Activated T-cell treated with anti-CD3 and anti-CD28 coated beads, Interleukin-2, amount 50 U/mL, for 24 hours (primary cell): ENCODE measurements around the gene LTB4R2.

Source experiments
- DNase-seq: peaks from one replicate; pipeline ENCODE4 v3.0.0-alpha.2; 2020
- H3K27ac Mint-ChIP-seq: 2 replicates; pipeline ENCODE4 v1.8.0; 2020; ENCODE audit warnings: mild to moderate bottlenecking, mixed read lengths
- H3K27me3 Mint-ChIP-seq: 2 replicates; pipeline ENCODE4 v1.8.0; 2020; ENCODE audit warnings: mixed read lengths
- H3K36me3 Mint-ChIP-seq: 2 replicates; pipeline ENCODE4 v1.8.0; 2020; ENCODE audit warnings: low read depth, mixed read lengths
- H3K4me1 Mint-ChIP-seq: 2 replicates; pipeline ENCODE4 v1.8.0; 2020; ENCODE audit warnings: low read depth, mixed read lengths
- H3K4me3 Mint-ChIP-seq: 2 replicates; pipeline ENCODE4 v1.8.0; 2020; ENCODE audit warnings: mild to moderate bottlenecking, moderate library complexity, mixed read lengths
- H3K9me3 Mint-ChIP-seq: 2 replicates; pipeline ENCODE4 v1.8.0; 2020; ENCODE audit warnings: mixed read lengths

Gene LTB4R2, protein sequence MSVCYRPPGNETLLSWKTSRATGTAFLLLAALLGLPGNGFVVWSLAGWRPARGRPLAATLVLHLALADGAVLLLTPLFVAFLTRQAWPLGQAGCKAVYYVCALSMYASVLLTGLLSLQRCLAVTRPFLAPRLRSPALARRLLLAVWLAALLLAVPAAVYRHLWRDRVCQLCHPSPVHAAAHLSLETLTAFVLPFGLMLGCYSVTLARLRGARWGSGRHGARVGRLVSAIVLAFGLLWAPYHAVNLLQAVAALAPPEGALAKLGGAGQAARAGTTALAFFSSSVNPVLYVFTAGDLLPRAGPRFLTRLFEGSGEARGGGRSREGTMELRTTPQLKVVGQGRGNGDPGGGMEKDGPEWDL

DNA sequence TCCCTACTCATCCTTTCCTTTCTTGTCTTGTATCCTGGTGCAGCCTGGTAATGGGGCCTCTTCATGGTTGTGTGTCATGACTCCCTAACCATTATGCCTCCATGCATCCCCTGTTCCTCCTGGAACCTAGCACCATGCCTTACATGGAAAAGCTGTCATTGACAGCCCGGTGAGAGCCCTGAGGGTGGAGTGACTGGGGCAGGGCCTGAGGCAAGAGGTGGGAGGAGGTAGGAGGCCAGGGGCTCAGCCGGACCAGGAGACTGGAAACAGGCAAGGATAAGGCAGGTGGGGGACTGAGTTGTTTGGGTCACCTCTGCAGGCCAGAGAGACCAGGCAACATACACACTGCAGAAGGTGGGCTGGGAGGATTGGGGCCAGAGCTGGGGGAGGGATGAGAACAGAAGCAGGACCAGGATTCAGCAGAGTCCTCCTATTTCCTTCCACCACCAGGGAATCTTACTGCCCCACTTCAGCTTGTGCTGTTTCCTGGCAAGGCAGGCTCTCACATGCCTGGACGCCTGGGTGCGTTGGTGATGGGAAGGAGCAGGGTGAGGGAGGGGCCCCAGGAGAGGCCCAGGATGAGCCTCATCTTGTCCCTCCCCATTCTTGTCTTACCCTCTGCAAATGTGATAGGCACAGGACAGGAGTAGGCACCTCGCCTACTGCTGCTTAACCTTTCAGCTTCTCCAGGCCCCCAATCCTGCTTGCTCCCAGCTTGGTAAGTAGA lies at the start of gene LTB4R2:
LTB4R2 (plus strand) TSS at position 603 of the 727 bp plus-strand sequence. CDS start 525 bp downstream, outside the sequence.
- H3K4me3 Mint-ChIP-seq, result peak within 1 kb of the TSS; percentile 80
- no peak for DNase-seq
- peak within 1 kb of the TSS; percentile 70 for H3K27ac Mint-ChIP-seq
- no peaks in the 10 kb centered on the region for H3K9me3 Mint-ChIP-seq
- peaks cover 67% of the 10 kb centered on the region for H3K4me1 Mint-ChIP-seq
- H3K27me3 Mint-ChIP-seq, result no peaks in the 10 kb centered on the region
- peaks cover 80% of the 10 kb centered on the region for H3K36me3 Mint-ChIP-seq

DNA sequence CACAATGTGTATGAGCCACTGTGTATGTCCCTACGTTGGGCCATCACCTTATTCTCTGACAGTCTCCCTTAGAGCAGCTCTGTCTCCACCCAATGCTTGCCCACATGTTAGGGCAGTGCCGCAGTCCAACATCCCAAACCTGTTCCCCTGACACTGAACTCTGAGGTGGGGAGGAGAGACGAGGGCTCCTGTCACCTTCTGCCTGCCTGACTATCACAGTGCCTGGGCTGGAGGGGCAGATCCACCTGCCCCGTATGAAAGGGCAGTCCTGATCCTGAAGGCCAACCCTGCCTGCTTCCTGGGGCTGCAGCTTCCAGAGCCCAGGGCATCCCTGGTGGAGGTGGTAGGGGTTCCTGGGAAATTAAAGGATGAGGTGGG lies 49.2 kb upstream of the LTB4R2 start:
- DNase-seq, result no peak
- Mint-ChIP-seq H3K27me3 (no peaks in the 10 kb centered on the region), H3K36me3 (peaks cover 28% of the 10 kb centered on the region), H3K4me1 (no peaks in the 10 kb centered on the region), H3K27ac (no peak overlapping the region), H3K4me3 (no peak overlapping the region), H3K9me3 (no peaks in the 10 kb centered on the region)

DNA sequence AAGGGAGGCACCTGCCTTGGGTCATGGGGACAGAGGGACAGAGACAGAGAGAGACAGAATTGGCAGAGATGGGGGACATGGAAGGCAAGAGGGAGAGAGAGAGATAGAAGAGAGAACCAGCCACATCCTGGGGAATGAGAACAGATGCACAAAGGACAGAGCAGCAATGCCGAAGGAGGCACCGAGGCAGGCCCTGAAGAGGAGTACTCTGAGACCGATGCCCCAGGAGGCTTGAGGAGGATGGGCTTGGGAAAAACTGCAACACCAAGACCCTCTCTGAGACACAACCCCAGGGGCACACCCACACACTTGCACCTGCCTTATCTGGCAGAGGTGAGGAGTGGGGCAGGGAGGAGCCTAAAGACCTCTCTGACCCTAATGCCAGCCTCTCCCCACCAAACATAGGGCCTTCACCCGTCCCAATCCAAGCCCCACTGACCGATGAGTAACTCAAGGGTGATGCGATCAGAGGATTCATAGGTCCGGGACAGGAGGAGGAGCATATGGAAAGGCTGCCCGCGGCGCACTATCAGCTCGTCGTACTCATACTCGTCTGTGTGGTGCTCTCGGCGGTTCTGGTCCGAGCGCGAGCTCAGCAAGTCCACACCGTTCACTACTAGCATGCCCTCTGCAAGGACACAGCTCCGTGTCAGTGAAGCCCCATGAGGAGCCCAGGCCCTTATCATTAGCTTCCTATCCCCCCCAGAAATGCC lies 48.5 kb upstream of the LTB4R2 start:
- H3K4me3 Mint-ChIP-seq, result no peak overlapping the region
- no peaks in the 10 kb centered on the region for H3K27me3 Mint-ChIP-seq
- DNase-seq, result no peak
- H3K9me3 Mint-ChIP-seq, result no peaks in the 10 kb centered on the region
- H3K27ac Mint-ChIP-seq, result no peak overlapping the region
- no peaks in the 10 kb centered on the region for H3K4me1 Mint-ChIP-seq
- peaks cover 34% of the 10 kb centered on the region for H3K36me3 Mint-ChIP-seq

DNA sequence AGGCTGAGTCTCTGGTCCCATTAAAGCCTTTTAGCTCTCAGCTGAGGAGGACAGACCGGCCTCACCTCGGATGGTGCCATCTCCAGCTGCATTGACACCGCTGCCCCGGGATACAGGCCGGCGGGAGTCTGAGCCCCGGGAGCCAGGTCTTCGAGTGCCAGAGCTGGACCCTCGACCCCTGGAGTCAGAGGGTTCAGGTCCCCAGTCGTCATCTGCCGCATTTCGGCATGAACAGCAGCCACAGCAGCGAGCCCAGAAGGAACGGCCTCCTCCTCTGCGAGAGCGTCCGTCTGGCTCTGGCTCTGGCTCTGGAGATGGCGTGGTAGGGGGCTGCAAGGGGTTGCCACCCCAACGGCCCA lies 48.0 kb upstream of the LTB4R2 start:
- Mint-ChIP-seq H3K27me3 (no peaks in the 10 kb centered on the region), H3K4me1 (no peaks in the 10 kb centered on the region), H3K36me3 (peaks cover 34% of the 10 kb centered on the region)

DNA sequence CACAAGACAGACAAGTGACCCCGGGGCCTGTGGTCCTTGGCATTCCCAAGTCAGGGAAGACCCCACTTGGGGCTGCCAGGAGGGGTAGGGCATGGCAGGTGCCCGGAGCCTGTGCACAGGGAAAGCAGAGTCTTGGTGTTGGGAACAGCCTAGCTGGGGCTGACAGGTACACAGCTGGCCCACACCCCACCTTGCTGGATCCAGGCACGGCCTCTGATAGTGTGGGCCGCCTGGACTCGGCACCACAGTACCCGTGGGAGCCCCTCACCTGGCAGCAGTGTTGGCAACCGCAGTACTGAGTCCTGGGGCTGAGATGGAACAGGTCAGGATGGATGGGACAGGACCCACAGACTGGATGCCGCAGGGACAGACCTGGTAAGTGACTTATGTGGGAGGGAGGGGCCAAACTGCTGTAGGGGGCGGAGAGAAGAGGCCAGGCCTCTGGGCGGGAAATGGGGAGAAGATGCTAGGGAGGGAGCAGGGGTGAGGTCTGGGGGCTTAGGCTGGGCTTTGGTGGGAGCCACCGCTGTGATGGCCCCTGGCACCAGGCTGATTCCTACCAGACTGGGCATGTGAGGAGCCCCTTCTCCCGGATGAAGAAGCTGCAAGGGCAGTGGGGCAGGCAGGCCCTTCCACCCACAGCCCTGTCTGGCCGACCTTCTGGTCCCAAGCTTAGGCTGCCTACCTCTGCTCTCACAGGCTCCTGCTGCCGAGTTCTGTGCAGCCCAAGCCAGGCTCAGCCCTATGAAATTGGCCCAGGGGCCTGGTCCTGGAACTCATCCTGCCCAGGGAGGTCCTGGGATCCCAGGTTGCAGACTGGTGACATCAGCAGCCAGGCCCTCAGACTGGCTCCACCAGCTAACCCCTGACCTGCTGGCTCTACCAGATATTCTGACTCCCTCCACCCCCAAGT lies 46.9 kb upstream of the LTB4R2 start, which contains the start of gene TGM1:
TGM1 (minus strand) TSS at position 357 of the 913 bp plus-strand sequence. CDS start 825 bp downstream, outside the sequence.
- H3K27me3 Mint-ChIP-seq, result no peaks in the 10 kb centered on the region
- H3K9me3 Mint-ChIP-seq, result no peaks in the 10 kb centered on the region
- H3K4me1 Mint-ChIP-seq, result no peaks in the 10 kb centered on the region
- no peak for DNase-seq
- H3K27ac Mint-ChIP-seq, result no peak within 1 kb of the TSS
- peaks cover 40% of the 10 kb centered on the region for H3K36me3 Mint-ChIP-seq
- no peak within 1 kb of the TSS for H3K4me3 Mint-ChIP-seq

More for the DNA sequence above, 48.0 kb upstream of the LTB4R2 start:
- no peak for DNase-seq
- Mint-ChIP-seq H3K27ac (no peak overlapping the region), H3K4me3 (no peak overlapping the region), H3K9me3 (no peaks in the 10 kb centered on the region)

DNA sequence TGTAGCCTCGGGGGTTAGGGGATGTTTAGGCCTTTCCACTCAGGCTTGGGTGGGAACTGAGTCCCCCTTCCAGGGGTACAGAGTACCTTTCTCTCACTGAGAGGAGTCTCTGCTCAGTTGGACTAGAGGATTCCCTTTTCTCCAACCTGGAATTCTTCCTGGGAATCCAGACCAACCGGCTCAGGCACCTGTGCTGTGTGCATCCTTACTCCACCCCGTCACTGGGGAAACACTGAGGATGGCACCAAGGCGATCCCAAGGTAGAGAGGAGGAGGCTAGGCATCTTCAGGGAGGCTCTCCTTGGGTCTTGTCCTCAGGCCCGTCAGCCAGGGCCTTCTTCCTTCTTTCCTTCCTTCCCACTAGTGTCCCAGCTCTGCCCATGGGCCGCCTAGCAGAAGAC lies 46.1 kb upstream of the LTB4R2 start:
- H3K27ac Mint-ChIP-seq, result no peak overlapping the region
- DNase-seq, result no peak
- H3K4me3 Mint-ChIP-seq, result no peak overlapping the region
- peaks cover 44% of the 10 kb centered on the region for H3K36me3 Mint-ChIP-seq
- H3K27me3 Mint-ChIP-seq, result no peaks in the 10 kb centered on the region
- no peaks in the 10 kb centered on the region for H3K9me3 Mint-ChIP-seq
- no peaks in the 10 kb centered on the region for H3K4me1 Mint-ChIP-seq

DNA sequence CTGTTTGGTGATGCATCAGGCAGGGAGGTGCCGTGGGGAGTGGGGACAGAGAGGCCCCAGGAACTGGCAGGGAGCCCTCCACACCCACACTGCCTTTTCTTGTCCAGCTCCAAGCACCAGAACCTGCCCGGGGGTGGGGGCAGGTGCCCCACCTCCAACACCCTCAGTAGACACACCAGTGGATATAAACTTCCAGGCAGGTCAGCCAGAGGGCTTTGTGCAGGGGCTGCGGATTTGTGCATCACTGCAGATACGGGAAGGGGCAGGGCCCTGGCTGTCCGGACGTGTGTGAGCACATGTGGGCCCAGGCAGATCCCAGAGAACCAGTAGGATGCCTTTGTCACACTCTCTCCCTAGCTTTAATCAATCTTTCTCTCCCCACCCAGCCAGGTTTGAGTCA lies 45.6 kb upstream of the LTB4R2 start:
- Mint-ChIP-seq H3K27ac (peak overlapping the region; percentile 11), H3K4me1 (no peaks in the 10 kb centered on the region), H3K4me3 (no peak overlapping the region), H3K36me3 (peaks cover 47% of the 10 kb centered on the region), H3K9me3 (no peaks in the 10 kb centered on the region), H3K27me3 (no peaks in the 10 kb centered on the region)
- no peak for DNase-seq

DNA sequence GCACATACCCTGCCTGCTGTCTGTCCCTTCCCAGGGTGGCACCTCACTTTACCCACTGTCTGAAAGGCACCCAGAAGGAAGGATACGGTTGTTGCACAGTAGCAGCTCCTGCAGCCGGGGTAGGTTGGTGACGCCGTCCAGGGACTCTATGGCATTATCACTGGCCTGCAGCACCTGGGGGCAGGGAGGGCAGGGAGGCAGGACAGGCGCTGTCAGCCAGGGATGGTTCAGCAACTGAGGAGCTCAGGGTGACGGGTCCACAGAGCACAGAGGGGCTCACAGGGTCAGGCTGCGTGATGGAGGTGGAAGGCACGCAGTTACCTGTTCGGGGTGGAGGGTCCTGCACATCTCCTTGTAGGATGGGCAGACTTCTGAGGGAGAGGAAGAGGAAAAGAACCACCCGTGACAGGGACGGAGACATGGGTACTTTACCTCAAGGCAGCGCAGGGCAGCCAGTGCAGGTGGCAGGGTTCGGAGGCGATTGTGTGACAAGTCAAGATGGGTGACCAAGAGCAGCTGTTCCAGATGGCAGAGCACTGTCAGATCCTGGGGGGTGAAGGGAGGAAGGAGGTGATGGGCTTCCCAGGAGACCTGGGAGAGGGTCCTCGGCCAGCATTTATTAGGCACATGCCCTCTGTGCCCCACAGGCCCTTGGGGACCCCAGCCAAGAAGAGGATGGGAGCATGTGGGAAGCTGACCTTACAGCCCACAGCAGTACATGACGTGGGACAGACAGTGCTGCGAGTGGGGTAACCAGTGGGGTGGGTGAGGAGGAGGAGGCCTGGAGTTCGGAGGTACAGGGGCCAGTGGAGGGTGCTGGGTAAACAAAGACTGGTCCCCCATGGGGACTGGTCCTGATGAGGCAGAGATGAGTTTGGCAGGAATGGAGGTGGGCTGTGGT lies 43.3 kb upstream of the LTB4R2 start:
- Mint-ChIP-seq H3K36me3 (peaks cover 56% of the 10 kb centered on the region), H3K4me3 (no peak overlapping the region), H3K9me3 (no peaks in the 10 kb centered on the region), H3K27me3 (no peaks in the 10 kb centered on the region), H3K4me1 (peaks cover 12% of the 10 kb centered on the region), H3K27ac (peak overlapping the region; percentile 61)
- no peak for DNase-seq

DNA sequence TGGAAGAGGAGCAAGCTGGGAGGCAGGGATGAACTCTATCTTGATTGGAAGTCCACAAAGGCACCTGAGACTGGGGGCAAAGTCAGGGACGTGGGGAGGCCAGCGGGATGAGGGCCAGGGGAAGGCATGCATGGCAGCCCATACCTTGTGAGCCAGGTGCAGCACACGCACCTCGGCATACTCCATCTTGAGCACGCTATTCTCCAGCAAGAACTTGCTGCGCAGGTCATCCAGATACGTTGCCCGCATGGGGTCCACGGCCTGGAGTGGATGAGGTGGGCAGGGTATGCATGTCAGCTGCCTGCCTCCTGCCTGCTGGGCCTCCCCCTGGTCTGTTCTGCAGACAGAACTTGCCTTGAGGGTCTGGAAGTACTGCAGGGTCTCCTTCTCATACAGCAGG lies 42.4 kb upstream of the LTB4R2 start:
- no peak overlapping the region for H3K27ac Mint-ChIP-seq
- no peaks in the 10 kb centered on the region for H3K9me3 Mint-ChIP-seq
- H3K4me3 Mint-ChIP-seq, result no peak overlapping the region
- no peak for DNase-seq
- H3K27me3 Mint-ChIP-seq, result no peaks in the 10 kb centered on the region
- H3K4me1 Mint-ChIP-seq, result peaks cover 22% of the 10 kb centered on the region
- peaks cover 56% of the 10 kb centered on the region for H3K36me3 Mint-ChIP-seq

DNA sequence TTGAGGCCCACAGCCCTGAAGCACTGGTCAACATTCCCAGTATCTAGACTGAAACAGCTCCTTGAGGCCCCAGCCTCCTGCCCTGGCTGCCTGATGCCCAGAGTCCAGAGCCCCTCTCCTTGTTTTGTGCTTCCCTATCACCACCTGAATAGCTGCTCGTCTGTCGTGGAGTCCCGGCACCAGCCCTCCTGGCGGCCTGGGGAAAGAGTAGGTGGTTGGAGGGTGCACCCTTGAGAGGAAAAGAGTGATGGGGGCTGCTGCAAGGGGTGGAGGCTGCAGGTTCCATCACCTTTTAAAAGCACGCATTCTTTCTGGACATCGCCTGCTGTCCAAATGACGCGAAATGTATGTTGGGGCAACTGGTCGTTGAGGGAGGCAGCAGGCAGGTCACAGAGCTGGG lies 41.7 kb upstream of the LTB4R2 start:
- Mint-ChIP-seq H3K9me3 (no peaks in the 10 kb centered on the region), H3K4me1 (peaks cover 29% of the 10 kb centered on the region), H3K27ac (no peak overlapping the region), H3K36me3 (peaks cover 56% of the 10 kb centered on the region), H3K4me3 (no peak overlapping the region), H3K27me3 (no peaks in the 10 kb centered on the region)
- no peak for DNase-seq

DNA sequence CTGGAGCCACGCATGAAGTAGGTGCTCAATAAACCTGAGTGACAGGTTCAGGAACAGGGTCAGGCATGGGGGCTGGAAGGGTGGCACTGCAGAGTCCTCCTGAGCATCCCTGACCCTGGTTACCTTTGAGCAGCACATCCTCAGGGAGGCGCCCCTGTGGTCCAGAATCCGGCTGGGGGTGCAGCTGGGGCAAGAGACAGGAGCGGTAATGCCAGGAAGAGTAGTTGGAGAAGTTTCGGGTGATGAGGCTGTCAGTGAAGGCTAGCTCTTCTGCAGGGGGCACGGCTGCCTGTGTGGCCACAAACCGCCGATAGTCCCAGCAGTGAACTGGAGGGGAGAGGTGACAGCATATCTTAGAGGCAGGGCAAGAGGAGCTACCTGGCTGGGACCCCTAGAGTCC lies 40.6 kb upstream of the LTB4R2 start:
- no peak overlapping the region for H3K4me3 Mint-ChIP-seq
- no peaks in the 10 kb centered on the region for H3K27me3 Mint-ChIP-seq
- peaks cover 51% of the 10 kb centered on the region for H3K36me3 Mint-ChIP-seq
- no peak overlapping the region for H3K27ac Mint-ChIP-seq
- peaks cover 40% of the 10 kb centered on the region for H3K4me1 Mint-ChIP-seq
- no peak for DNase-seq
- no peaks in the 10 kb centered on the region for H3K9me3 Mint-ChIP-seq

DNA sequence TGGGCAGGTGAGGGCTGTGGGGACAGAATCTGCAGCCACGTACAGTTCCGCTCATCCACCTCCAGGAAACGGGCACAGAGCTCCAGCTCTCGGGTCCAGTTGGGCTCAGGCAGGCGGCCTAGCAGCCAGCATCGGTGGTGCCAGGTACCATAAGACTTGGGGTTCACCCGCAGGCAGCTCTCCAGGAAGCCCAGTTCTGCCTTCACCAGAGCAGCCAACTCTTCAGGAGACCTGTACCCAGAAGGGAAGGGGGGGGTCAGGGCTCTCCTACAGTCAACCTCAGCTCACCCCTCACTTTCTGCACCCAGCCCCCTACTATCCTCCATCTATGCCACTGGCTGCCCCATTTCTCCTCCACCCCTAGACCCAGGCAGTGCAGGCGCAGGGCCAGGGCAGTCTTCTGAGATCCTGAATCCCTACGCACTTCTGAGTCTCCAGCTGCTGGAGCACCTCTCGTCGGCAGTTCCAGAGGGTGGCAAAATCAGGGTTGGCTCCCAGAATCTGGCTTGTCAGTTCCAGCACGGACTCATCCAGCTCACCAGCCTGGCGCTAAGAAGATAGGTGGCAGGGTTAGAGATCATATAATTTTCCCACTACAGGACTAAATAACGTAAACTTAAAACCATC lies 39.9 kb upstream of the LTB4R2 start:
- no peaks in the 10 kb centered on the region for H3K9me3 Mint-ChIP-seq
- DNase-seq, result no peak
- peaks cover 49% of the 10 kb centered on the region for H3K36me3 Mint-ChIP-seq
- H3K27ac Mint-ChIP-seq, result peak overlapping the region; percentile 95
- H3K27me3 Mint-ChIP-seq, result no peaks in the 10 kb centered on the region
- peak overlapping the region; percentile 85 for H3K4me3 Mint-ChIP-seq
- peaks cover 43% of the 10 kb centered on the region for H3K4me1 Mint-ChIP-seq
